HCT116 (cell line): ENCODE data around the gene SLC7A5. TPM values are rescaled to one million over a fixed set of nuclear protein-coding genes. Genes with fewer than 3 reads are reported as not detected.
"Not testable (repeated sequence)": the region's sequence is repeated elsewhere in the genome, so short reads cannot be mapped to it uniquely, and the experiment has no call there.

Source experiments
- ATAC-seq: fragments of 200-7000 bp; cut with Tn5 transposase; 2 replicates; pipeline ENCODE4 v1.9.1; 2020; ENCODE audit warnings: mild to moderate bottlenecking, moderate library complexity
- BruUV-seq: library from RNA; stranded (reverse); fragments of 400-500 nt; replicated peaks from 2 replicates; lab custom pipeline; 2021; lab: Mats Ljungman, UMichigan
- CTCF ChIA-PET: fragments of 300-600 bp; sonication (Branson Sonifier 250); formaldehyde crosslinking; loops from one replicate; lab custom pipeline; 2021; ENCODE audit warnings: antibody characterized with exemption; lab: Charles Lee
- POLR2A ChIA-PET: fragments of 300-600, 350-600 bp; sonication (Branson Sonifier 250); formaldehyde crosslinking; loops from one replicate; lab custom pipeline; 2021; ENCODE audit warnings: antibody characterized with exemption; lab: Charles Lee
- RAD21 ChIA-PET, 2 experiments: fragments of 300-600 bp; sonication (Branson Sonifier 250); formaldehyde crosslinking; loops; one replicate each; lab custom pipeline; 2023; ENCODE audit warnings: low total read pairs in 2 of 2; ENCODE audit not compliant: uncharacterized antibody in 2 of 2, unreplicated experiment in 2 of 2, low non-redundant PET in 1 of 2; lab: Charles Lee
- DNase-seq: peaks from one replicate; pipeline ENCODE4 v3.0.0-alpha.2; 2010; ENCODE audit warnings: low read depth, low spot score
- H2AFZ ChIP-seq: fragments of 200-600 bp; shearing (Covaris generic), sonication (generic); 2 replicates; pipeline ENCODE4 v1.6.1; 2017; ENCODE audit warnings: low read depth, mixed run types, mixed read lengths, antibody characterized with exemption, low read length; ENCODE audit not compliant: poor library complexity, severe bottlenecking
- H3K27ac ChIP-seq: 2 replicates; pipeline ENCODE4 v1.5.1; 2012; ENCODE audit warnings: low read depth, low read length
- H3K27me3 ChIP-seq: fragments of 200-600 bp; sonication (generic); 2 replicates; pipeline ENCODE4 v1.6.1; 2016; ENCODE audit warnings: mixed run types, low read length, mixed read lengths; ENCODE audit not compliant: insufficient read depth
- H3K36me3 ChIP-seq, 2 experiments: fragments of 200-500 bp in 1 of 2; fragments of 200-600 bp in 1 of 2; sonication (Bioruptor generic) in 1 of 2; sonication (generic) in 1 of 2; 2 replicates each; pipeline versions ENCODE4 v1.5.1 to v1.6.1; 2014 to 2016; ENCODE audit warnings: low read length in 2 of 2, inconsistent platforms in 1 of 2, mixed read lengths in 1 of 2, mixed run types in 1 of 2; ENCODE audit not compliant: insufficient read depth in 2 of 2, control insufficient read depth in 1 of 2
- H3K4me1 ChIP-seq, 2 experiments: fragments of 200-600 bp in 1 of 2; sonication (generic) in 1 of 2; 2 replicates each; pipeline versions ENCODE4 v1.5.1 to v1.6.1; 2012 to 2017; ENCODE audit warnings: low read length in 2 of 2, inconsistent platforms in 1 of 2, mild to moderate bottlenecking in 1 of 2, mixed read lengths in 1 of 2, mixed run types in 1 of 2, moderate library complexity in 1 of 2; ENCODE audit not compliant: insufficient read depth in 2 of 2, control insufficient read depth in 1 of 2
- H3K4me2 ChIP-seq: fragments of 200-600 bp; sonication (generic); 2 replicates; pipeline ENCODE4 v1.6.1; 2017; ENCODE audit warnings: mixed run types, low read length, mixed read lengths
- H3K4me3 ChIP-seq, 2 experiments: fragments of 200-600 bp in 1 of 2; sonication (generic) in 1 of 2; replicated peaks in 1 of 2; 2 replicates each; pipeline ENCODE4 v1.5.1; 2011 to 2016; ENCODE audit warnings: low read length in 2 of 2, control low read depth in 1 of 2, low read depth in 1 of 2, mild to moderate bottlenecking in 1 of 2, mixed read lengths in 1 of 2, mixed run types in 1 of 2
- H3K79me2 ChIP-seq: fragments of 200-600 bp; sonication (generic); 2 replicates; pipeline ENCODE4 v1.6.1; 2017; ENCODE audit warnings: mild to moderate bottlenecking, mixed run types, low read length, moderate library complexity, mixed read lengths; ENCODE audit not compliant: insufficient read depth
- H3K9ac ChIP-seq: fragments of 200-600 bp; sonication (generic); 2 replicates; pipeline ENCODE4 v1.6.1; 2016; ENCODE audit warnings: low read length, mixed read lengths
- H3K9me2 ChIP-seq: fragments of 200-600 bp; sonication (generic), shearing (Covaris generic); 2 replicates; pipeline ENCODE4 v1.6.1; 2017; ENCODE audit warnings: mixed run types, mild to moderate bottlenecking, moderate library complexity; ENCODE audit not compliant: insufficient read depth
- H3K9me3 ChIP-seq, 2 experiments: fragments of 200-500 bp in 1 of 2; fragments of 200-600 bp in 1 of 2; sonication (Bioruptor generic) in 1 of 2; sonication (generic) in 1 of 2; 2 replicates each; pipeline ENCODE4 v1.6.1; 2014 to 2017; ENCODE audit warnings: low read length in 2 of 2, mixed read lengths in 2 of 2, inconsistent platforms in 1 of 2, low read depth in 1 of 2, mild to moderate bottlenecking in 1 of 2, mixed run types in 1 of 2, moderate library complexity in 1 of 2; ENCODE audit not compliant: control insufficient read depth in 1 of 2, insufficient read depth in 1 of 2
- H4K20me1 ChIP-seq: fragments of 200-600 bp; sonication (generic), shearing (Covaris generic); 2 replicates; pipeline ENCODE4 v1.6.1; 2017; ENCODE audit warnings: mixed run types, mild to moderate bottlenecking, moderate library complexity; ENCODE audit not compliant: insufficient read depth
- ATF3 ChIP-seq: IDR thresholded peaks from 2 replicates; pipeline ENCODE4 v1.6.1; 2012
- CTCF ChIP-seq, 3 experiments: fragments of 200-600 bp in 1 of 3; sonication (generic) in 1 of 3; IDR thresholded peaks in 2 of 3; conservative IDR thresholded peaks in 1 of 3; 2 replicates each; pipeline ENCODE4 v1.5.1; 2012 to 2017; ENCODE audit warnings: low read depth in 2 of 3, low read length in 2 of 3, antibody characterized with exemption in 1 of 3, borderline replicate concordance in 1 of 3, control low read depth in 1 of 3, mild to moderate bottlenecking in 1 of 3, mixed read lengths in 1 of 3, mixed run types in 1 of 3, moderate library complexity in 1 of 3; ENCODE audit not compliant: insufficient read depth in 1 of 3
- EGR1 ChIP-seq: IDR thresholded peaks from 2 replicates; pipeline ENCODE4 v1.6.1; 2012; ENCODE audit warnings: low read depth
- EZH2 ChIP-seq: fragments of 200-600 bp; sonication (generic); IDR thresholded peaks from 2 replicates; pipeline ENCODE4 v1.6.1; 2017; ENCODE audit warnings: antibody characterized with exemption, mixed run types
- EZH2phosphoT487 ChIP-seq: fragments of 200-600 bp; IDR thresholded peaks from 2 replicates; pipeline ENCODE4 v1.6.1; 2018; ENCODE audit warnings: antibody characterized with exemption, borderline replicate concordance
- FOSL1 ChIP-seq: IDR thresholded peaks from 2 replicates; pipeline ENCODE4 v1.6.1; 2012; ENCODE audit warnings: low read depth
- MAX ChIP-seq: IDR thresholded peaks from 2 replicates; pipeline ENCODE4 v1.6.1; 2012
- POLR2A ChIP-seq: IDR thresholded peaks from 2 replicates; pipeline ENCODE4 v1.7.0; 2011; ENCODE audit warnings: borderline replicate concordance; ENCODE audit not compliant: insufficient read depth, insufficient read length; ENCODE audit errors: extremely low read depth
- RAD21 ChIP-seq: IDR thresholded peaks from 2 replicates; pipeline ENCODE4 v1.6.1; 2012; ENCODE audit warnings: low read depth, mild to moderate bottlenecking
- SIN3A ChIP-seq: IDR thresholded peaks from 2 replicates; pipeline ENCODE4 v1.6.1; 2012; ENCODE audit warnings: low read depth
- SP1 ChIP-seq: IDR thresholded peaks from 2 replicates; pipeline ENCODE4 v1.6.1; 2012; ENCODE audit warnings: low read depth
- ZBTB33 ChIP-seq: IDR thresholded peaks from 2 replicates; pipeline ENCODE4 v1.6.1; 2011; ENCODE audit warnings: mild to moderate bottlenecking, low read length, moderate library complexity; ENCODE audit not compliant: insufficient replicate concordance; ENCODE audit errors: extremely low read depth
- ZFX ChIP-seq: fragments of 450-650 bp; IDR thresholded peaks from 2 replicates; pipeline ENCODE4 v1.6.1; 2017
- intact Hi-C: fragments of 100-400 bp; cut with micrococcal nuclease; formaldehyde crosslinking; loops from 2 replicates; pipeline ENCODE4 v1.10.0; 2022
- total RNA-seq: library from RNA; stranded (reverse); gene quantifications from one replicate; pipeline ENCODE4 v1.2.1, GENCODE V29; 2021; ENCODE audit not compliant: unreplicated experiment

Gene SLC7A5
- total RNA-seq, 1 experiment from 2014 or later, result 482 TPM

GRCh38 chr16:87879411-87880013, 10.2 kb upstream of the SLC7A5 start:
- DNase-seq, H3K4me3 ChIP-seq, H4K20me1 ChIP-seq, H3K9me2 ChIP-seq, H2AFZ ChIP-seq, intact Hi-C loops, H3K4me2 ChIP-seq, H3K79me2 ChIP-seq, H3K9ac ChIP-seq, H3K36me3 ChIP-seq, ATAC-seq, H3K9me3 ChIP-seq, CTCF ChIA-PET, H3K4me1 ChIP-seq, BruUV-seq, RAD21 ChIA-PET, H3K27me3 ChIP-seq, POLR2A ChIA-PET, H3K27ac ChIP-seq: not testable (repeated sequence)

- H3K9me3 ChIP-seq, result no peaks in the 10 kb centered on the region; a peak in 1 of 4 replicates
- H3K79me2 ChIP-seq, result no peaks in the 10 kb centered on the region
- POLR2A ChIA-PET, result no interaction called here
- no peak for TF ChIP-seq ZBTB33
- no peak for TF ChIP-seq RAD21
- no peak for TF ChIP-seq SIN3A
- no peak for TF ChIP-seq FOSL1
- TF ChIP-seq EZH2phosphoT487, result no peak
- TF ChIP-seq EGR1, result no peak
- no peak for TF ChIP-seq ZFX
- no peak for TF ChIP-seq MAX
- TF ChIP-seq POLR2A, result no peak
- no peak for TF ChIP-seq CTCF (IDR thresholded peaks at IDR 0.05 in 2 of 3, conservative IDR thresholded peaks at IDR 0.05 in 1 of 3; ENCODE audit: borderline replicate concordance in 1 of 3, insufficient read depth in 1 of 3, low read depth in 2 of 3, low read length in 2 of 3)
- no peak for TF ChIP-seq SP1
- no peak for TF ChIP-seq EZH2
- TF ChIP-seq ATF3, result no peak
- TF ChIP-seq, all 23 proteins: peak for 0
- no TSS peak for BruUV-seq
- H2AFZ ChIP-seq, result no peak overlapping the region
- H3K4me2 ChIP-seq, result no peak overlapping the region
- intact Hi-C loops, result no loop called here
- H3K27ac ChIP-seq, result no peak overlapping the region
- no peak overlapping the region for H3K9ac ChIP-seq
- H3K27me3 ChIP-seq, result no peaks in the 10 kb centered on the region
- no peaks in the 10 kb centered on the region for H3K36me3 ChIP-seq
- peaks cover 0 to 8% of the 10 kb centered on the region in 2 experiments; a peak in 2 of 4 replicates for H3K4me1 ChIP-seq
- ATAC-seq (no peak), DNase-seq (no peak)
- no peak overlapping the region for H3K4me3 ChIP-seq
- ChIA-PET CTCF (interaction anchor here (1.7 kb wide), 1 partner anchor 100 kb away, joined by 4 read pairs; no protein-coding TSS in a partner anchor), RAD21 (no interaction called here)
- no peaks in the 10 kb centered on the region for H4K20me1 ChIP-seq
- no peaks in the 10 kb centered on the region for H3K9me2 ChIP-seq
These were observed 9.4 kb upstream of the SLC7A5 start for GRCh38 chr16:87878704-87879103.
